Measurements from ENCODE around the gene PGS1.
"Not testable (repeated sequence)": the region's sequence is repeated elsewhere in the genome, so short reads cannot be mapped to it uniquely, and the experiment has no call there.

The PGS1 gene, protein sequence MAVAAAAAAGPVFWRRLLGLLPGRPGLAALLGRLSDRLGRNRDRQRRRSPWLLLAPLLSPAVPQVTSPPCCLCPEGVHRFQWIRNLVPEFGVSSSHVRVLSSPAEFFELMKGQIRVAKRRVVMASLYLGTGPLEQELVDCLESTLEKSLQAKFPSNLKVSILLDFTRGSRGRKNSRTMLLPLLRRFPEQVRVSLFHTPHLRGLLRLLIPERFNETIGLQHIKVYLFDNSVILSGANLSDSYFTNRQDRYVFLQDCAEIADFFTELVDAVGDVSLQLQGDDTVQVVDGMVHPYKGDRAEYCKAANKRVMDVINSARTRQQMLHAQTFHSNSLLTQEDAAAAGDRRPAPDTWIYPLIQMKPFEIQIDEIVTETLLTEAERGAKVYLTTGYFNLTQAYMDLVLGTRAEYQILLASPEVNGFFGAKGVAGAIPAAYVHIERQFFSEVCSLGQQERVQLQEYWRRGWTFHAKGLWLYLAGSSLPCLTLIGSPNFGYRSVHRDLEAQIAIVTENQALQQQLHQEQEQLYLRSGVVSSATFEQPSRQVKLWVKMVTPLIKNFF

DNA sequence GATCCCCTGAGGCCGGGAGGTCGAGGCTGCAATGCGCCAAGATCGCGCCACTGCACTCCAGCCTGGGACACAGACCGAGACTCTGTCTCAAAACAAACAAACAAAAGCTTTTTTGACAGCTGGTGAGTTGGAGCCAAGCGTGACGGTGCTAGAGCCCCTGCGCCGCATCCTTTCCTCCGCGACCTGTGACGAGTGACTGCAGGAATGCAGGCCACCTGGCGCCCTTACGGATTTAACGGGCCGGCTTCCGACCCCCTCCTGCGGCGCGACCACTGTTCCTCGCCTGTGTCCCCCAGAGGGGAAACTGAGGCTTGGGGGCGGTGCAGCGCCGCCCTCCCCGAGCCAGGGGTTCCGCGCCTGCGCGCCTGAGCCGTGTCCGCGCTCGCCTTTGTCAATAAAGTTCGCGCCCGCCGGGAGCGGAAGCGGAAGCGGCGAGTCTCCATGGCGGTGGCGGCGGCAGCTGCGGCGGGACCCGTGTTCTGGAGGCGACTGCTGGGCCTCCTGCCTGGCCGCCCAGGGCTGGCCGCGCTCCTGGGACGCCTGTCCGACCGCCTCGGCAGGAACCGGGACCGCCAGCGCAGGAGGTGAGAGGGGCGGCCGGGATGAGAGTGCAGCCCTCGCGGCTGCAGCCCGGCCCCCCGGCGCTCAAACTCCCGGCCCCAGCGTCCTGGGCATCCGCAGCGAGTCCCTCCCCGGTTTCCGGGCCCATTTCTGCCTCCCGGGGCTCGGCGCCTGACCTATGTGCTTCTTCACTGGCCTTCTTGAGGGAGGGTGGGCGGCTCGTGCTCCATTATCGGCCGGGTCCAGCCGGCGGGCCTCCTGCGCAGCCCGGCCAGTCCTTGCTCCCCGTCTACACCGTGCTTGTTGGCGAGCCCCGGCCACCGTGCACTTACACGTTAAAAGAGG, at the start of gene PGS1:
Gene PGS1, plus strand, starts transcription at position 425 of the 906 bp plus-strand sequence. Its CDS starts 17 bp downstream, at position 442.
- DNase-seq (ENCODE audit: low read depth), result peak; percentile 89

- DNase-seq (ENCODE audit: low read depth), result peak; percentile 98
Measured at GRCh38 chr17:78329263-78330059, 49.0 kb upstream of the PGS1 start.

GRCh38 chr17:78330570-78331224, 47.8 kb upstream of the PGS1 start:
- peak; percentile 56 for DNase-seq (ENCODE audit: low read depth)

GRCh38 chr17:78331355-78331754, 47.1 kb upstream of the PGS1 start:
- DNase-seq (ENCODE audit: low read depth), result not testable (repeated sequence)

GRCh38 chr17:78332991-78333390, 45.5 kb upstream of the PGS1 start:
- DNase-seq (ENCODE audit: low read depth), result no peak

GRCh38 chr17:78335209-78335608, 43.2 kb upstream of the PGS1 start:
- DNase-seq (ENCODE audit: low read depth), result no peak

DNA sequence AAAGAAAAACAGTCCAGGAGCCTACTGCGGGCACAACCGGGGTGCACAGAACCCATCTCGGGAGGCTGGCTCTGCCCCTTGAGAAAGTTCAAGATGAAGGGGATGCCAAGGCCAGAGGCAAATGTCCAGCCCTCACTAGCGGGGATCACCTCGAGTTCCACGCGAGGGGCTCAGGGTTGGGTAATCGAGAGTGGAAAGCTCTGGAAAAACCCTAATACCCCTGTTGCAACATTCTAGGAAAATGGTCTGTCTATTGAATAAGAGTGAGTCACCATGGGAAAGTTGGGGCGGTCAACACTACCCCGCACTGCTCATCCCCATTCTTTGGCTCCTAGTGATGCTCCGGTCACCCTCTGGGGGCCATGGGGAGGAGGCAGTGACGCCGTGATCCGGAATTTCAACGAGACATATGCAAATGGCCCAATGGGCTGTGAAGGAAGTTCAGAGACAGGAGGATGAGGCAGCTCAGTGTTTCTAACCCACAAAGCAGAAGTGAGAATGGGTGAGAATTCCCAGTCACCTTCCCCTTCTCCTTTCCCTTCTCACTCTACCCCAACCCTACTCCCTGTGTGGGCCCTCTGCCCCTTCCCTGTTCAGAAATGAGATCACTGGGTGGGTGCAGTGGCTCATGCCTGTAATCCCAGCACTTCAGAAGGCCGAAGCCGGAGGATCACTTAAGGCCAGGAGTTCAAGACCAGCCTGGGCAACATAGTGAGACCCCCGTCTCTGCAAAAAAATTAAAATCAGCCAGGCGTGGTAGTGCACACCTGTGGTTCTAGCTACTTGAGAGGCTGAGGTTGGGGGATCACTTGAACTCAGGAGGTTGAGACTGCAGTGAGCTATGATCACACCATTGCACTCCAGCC, 41.0 kb upstream of the PGS1 start:
- peak; percentile 100 for DNase-seq (ENCODE audit: low read depth)

- DNase-seq (ENCODE audit: low read depth), result no peak
Measured at GRCh38 chr17:78338486-78339259, 39.8 kb upstream of the PGS1 start.

- DNase-seq (ENCODE audit: low read depth), result no peak
Measured at GRCh38 chr17:78340183-78340955, 38.1 kb upstream of the PGS1 start.

GRCh38 chr17:78341559-78342448, 36.6 kb upstream of the PGS1 start:
- peak; percentile 88 for DNase-seq (ENCODE audit: low read depth)

GRCh38 chr17:78342449-78343186, 35.8 kb upstream of the PGS1 start:
- DNase-seq (ENCODE audit: low read depth), result peak; percentile 91

GRCh38 chr17:78343187-78343542, 35.3 kb upstream of the PGS1 start:
- DNase-seq (ENCODE audit: low read depth), result peak; percentile 93

DNA sequence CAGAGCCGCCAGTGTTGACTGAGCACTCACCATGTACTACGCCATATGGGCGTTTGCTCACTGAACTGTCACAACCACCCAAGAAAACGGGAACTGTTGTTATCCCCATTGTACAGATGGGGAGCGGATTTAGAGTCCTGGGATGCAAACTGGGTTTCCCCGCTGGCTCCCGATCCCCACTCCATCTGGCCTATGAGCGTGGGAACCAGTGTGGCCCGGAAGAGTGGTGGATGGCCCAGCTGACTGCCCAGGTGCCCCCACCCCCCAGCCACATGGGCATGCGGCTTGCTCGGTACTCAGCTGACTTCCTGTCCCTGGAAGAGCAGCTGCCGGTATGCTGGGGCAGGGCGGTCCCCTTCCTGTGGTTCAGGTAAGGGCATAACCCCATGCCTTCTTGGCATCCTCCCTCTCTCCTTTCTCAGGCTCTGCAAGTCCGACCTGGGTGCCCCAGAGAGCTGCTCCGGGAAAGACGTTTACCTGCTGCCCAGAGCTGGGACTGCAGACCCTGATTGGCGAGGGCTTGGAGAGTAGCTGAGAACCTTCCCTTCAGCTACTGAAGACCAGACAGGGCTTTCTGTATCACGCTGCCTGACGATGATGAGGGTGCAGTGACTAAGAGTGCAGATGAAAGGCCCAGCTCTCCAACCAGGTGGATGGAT, 34.8 kb upstream of the PGS1 start:
- DNase-seq (ENCODE audit: low read depth), result no peak

- no peak for DNase-seq (ENCODE audit: low read depth)
Measured at GRCh38 chr17:78344666-78345065, 33.8 kb upstream of the PGS1 start.

DNA sequence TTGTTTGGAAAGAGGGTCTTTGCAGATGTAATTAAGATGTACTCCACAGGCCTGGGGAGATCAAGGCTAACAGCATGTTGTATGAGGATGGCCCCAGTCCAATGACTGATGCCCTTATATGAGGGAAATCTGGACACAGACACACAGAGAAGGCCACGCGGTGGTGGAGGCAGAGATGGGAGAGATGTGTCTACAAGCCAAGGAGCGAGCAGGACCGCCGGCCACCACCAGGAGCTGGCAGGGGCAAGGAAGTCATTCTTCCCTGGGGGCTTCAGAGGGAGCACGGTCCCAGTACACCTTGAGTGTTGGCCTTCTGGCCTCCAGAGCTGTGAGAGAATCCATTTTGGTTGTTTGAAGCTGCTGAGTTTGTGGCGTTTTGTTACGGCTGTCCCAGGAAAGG, 33.3 kb upstream of the PGS1 start:
- no peak for DNase-seq (ENCODE audit: low read depth)

DNA sequence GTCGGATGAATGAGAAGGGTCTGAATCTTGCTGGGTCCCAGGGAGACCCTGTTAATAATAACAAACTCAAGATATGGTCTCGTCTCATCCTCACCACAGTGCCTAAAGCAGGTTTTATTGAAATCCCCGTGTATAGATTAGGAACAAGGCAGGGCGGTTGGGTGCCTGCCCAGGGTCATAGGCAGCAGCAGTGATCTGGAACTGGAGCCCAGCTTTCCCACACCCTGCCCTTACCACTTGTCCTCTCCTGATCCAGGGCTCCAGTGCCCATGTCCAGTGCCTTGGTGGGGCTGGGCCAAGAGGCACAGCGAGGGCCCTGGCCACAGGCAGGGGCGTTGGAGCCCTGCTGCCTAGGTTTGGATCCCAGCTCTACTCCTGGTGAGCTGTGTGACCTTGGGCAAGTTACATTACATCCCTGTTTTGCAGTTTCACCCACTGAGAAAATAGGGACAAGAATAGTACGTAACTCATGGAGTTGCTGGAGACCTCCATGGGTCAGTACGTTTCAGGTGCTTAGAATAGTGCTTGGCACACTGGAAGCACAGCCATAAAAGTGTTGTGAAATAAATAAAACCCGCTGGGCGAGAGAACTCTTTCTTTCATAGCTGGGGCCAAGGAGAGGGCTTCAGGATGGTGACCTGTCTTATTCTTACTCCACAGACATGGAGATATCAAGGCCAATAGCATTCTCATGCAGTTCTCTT, 32.5 kb upstream of the PGS1 start:
- DNase-seq (ENCODE audit: low read depth), result no peak

Data from ELR (cell line).